ENCODE data around the gene PALM2AKAP2. TPM values are rescaled to one million over a fixed set of nuclear protein-coding genes. Genes with fewer than 3 reads are reported as not detected.

The PALM2AKAP2 gene
- polyA plus RNA-seq, 1 donor from 2014 or later, result 0.41 TPM

DNA sequence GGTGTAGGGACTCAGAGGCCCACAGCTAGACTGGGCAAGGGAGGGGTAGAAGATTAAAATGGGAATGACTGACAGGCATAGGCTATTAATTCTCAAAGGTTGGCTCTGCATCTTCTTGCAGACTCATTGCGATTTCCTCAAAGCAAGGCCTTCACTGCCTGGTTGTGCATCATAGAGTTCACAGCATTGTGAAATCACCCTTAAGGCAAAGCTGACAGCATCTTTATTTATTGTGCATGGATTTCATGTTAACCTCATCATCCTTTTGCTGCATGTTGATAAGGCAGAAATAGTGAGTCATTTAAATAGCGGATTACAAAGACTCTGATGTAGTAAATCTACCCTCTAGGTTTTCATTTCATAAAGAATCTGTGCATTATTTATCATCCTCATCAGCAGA, 13.6 kb upstream of the PALM2AKAP2 start:
- no peaks in the 10 kb centered on the region for H3K9me3 ChIP-seq (ENCODE audit: low read length)
- H3K9ac ChIP-seq (ENCODE audit: low read length), result no peak overlapping the region
- no peaks in the 10 kb centered on the region for H3K9me2 ChIP-seq (ENCODE audit: insufficient read depth, low read length)
- H3K4me3 ChIP-seq (ENCODE audit: low read length), result no peak overlapping the region
- H3K36me3 ChIP-seq (ENCODE audit: insufficient read depth, low read length), result no peaks in the 10 kb centered on the region
- no peaks in the 10 kb centered on the region for H4K20me1 ChIP-seq (ENCODE audit: insufficient read depth)
- no peaks in the 10 kb centered on the region for H3K27me3 ChIP-seq (ENCODE audit: insufficient read depth, low read depth, low read length)
- H3K27ac ChIP-seq (ENCODE audit: low read length), result no peak overlapping the region
- no peak overlapping the region for H2AFZ ChIP-seq (ENCODE audit: low read depth, low read length)
- no peak overlapping the region for H3K4me2 ChIP-seq (ENCODE audit: low read length)
- H3F3A ChIP-seq (ENCODE audit: insufficient read depth, low read length, poor library complexity, severe bottlenecking), result no peaks in the 10 kb centered on the region
- no peaks in the 10 kb centered on the region for H3K79me2 ChIP-seq (replicated peaks; ENCODE audit: insufficient read depth, low read length)
- TF ChIP-seq, protein P1, sequence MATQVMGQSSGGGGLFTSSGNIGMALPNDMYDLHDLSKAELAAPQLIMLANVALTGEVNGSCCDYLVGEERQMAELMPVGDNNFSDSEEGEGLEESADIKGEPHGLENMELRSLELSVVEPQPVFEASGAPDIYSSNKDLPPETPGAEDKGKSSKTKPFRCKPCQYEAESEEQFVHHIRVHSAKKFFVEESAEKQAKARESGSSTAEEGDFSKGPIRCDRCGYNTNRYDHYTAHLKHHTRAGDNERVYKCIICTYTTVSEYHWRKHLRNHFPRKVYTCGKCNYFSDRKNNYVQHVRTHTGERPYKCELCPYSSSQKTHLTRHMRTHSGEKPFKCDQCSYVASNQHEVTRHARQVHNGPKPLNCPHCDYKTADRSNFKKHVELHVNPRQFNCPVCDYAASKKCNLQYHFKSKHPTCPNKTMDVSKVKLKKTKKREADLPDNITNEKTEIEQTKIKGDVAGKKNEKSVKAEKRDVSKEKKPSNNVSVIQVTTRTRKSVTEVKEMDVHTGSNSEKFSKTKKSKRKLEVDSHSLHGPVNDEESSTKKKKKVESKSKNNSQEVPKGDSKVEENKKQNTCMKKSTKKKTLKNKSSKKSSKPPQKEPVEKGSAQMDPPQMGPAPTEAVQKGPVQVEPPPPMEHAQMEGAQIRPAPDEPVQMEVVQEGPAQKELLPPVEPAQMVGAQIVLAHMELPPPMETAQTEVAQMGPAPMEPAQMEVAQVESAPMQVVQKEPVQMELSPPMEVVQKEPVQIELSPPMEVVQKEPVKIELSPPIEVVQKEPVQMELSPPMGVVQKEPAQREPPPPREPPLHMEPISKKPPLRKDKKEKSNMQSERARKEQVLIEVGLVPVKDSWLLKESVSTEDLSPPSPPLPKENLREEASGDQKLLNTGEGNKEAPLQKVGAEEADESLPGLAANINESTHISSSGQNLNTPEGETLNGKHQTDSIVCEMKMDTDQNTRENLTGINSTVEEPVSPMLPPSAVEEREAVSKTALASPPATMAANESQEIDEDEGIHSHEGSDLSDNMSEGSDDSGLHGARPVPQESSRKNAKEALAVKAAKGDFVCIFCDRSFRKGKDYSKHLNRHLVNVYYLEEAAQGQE (IDR thresholded peaks at IDR 0.05; ENCODE audit: borderline replicate concordance), result no peak
- TF ChIP-seq EP300 (conservative IDR thresholded peaks at IDR 0.05; ENCODE audit: poor library complexity, severe bottlenecking), result no peak
- no peak for TF ChIP-seq MXI1 (conservative IDR thresholded peaks at IDR 0.05; ENCODE audit: poor library complexity, severe bottlenecking)
- TF ChIP-seq POLR2AphosphoS5 (IDR thresholded peaks at IDR 0.05), result no peak
- TF ChIP-seq TAF1 (IDR thresholded peaks at IDR 0.05; ENCODE audit: low read depth), result no peak
- no peak for TF ChIP-seq RAD21 (conservative IDR thresholded peaks at IDR 0.05)
- TF ChIP-seq SMC3 (conservative IDR thresholded peaks at IDR 0.05; ENCODE audit: poor library complexity), result no peak
- TF ChIP-seq EZH2 (IDR thresholded peaks at IDR 0.05; ENCODE audit: borderline replicate concordance, insufficient read depth, low read length, poor library complexity, severe bottlenecking), result no peak
- TF ChIP-seq CTCF (IDR thresholded peaks at IDR 0.05; ENCODE audit: poor library complexity, severe bottlenecking), result no peak

DNA sequence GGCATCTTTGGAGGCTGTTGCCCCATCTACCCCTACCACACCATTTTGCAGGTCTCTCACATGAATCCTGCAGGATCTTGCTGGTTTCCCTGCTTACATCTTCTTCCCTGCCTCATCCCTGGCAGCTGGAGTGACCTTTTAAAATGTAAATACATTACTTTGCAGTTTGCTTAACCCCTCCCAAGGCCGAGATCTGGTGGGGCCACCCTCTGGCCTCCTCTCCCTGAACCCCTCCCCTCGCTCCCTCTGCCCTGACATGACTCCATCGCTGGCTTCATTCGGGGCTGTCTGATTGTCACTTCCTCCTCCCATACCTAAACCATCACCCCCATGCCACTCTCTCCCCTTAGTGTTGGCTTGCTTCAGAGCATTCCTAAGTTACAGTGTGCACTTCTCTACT, 12.6 kb upstream of the PALM2AKAP2 start:
- Histone ChIP-seq H3K4me2 (ENCODE audit: low read length) (no peak overlapping the region), H3K79me2 (replicated peaks; ENCODE audit: insufficient read depth, low read length) (no peaks in the 10 kb centered on the region), H4K20me1 (ENCODE audit: insufficient read depth) (no peaks in the 10 kb centered on the region), H3K36me3 (ENCODE audit: insufficient read depth, low read length) (no peaks in the 10 kb centered on the region), H3K9me2 (ENCODE audit: insufficient read depth, low read length) (no peaks in the 10 kb centered on the region), H3K9me3 (ENCODE audit: low read length) (no peaks in the 10 kb centered on the region), H3K4me3 (ENCODE audit: low read length) (no peak overlapping the region), H3K27me3 (ENCODE audit: insufficient read depth, low read depth, low read length) (no peaks in the 10 kb centered on the region), H3F3A (ENCODE audit: insufficient read depth, low read length, poor library complexity, severe bottlenecking) (no peaks in the 10 kb centered on the region), H2AFZ (ENCODE audit: low read depth, low read length) (no peak overlapping the region), H3K27ac (ENCODE audit: low read length) (no peak overlapping the region), H3K9ac (ENCODE audit: low read length) (no peak overlapping the region)
- TF ChIP-seq POLR2AphosphoS5 (IDR thresholded peaks at IDR 0.05) (no peak), SMC3 (conservative IDR thresholded peaks at IDR 0.05; ENCODE audit: poor library complexity) (no peak), EP300 (conservative IDR thresholded peaks at IDR 0.05; ENCODE audit: poor library complexity, severe bottlenecking) (no peak), CTCF (IDR thresholded peaks at IDR 0.05; ENCODE audit: poor library complexity, severe bottlenecking) (no peak), RAD21 (conservative IDR thresholded peaks at IDR 0.05) (no peak), EZH2 (IDR thresholded peaks at IDR 0.05; ENCODE audit: borderline replicate concordance, insufficient read depth, low read length, poor library complexity, severe bottlenecking) (no peak), TAF1 (IDR thresholded peaks at IDR 0.05; ENCODE audit: low read depth) (no peak), MXI1 (conservative IDR thresholded peaks at IDR 0.05; ENCODE audit: poor library complexity, severe bottlenecking) (no peak)
- TF ChIP-seq, protein P1 (IDR thresholded peaks at IDR 0.05; ENCODE audit: borderline replicate concordance), result no peak

All from neural cell (in vitro differentiated cells).